Liver (tissue), 3 donors: Measurements from ENCODE around the gene REXO1.
A peak's percentile ranks its signal among the peaks of the same experiment; 100 is the strongest.

Experiments
- RAD21 ChIP-seq, 2 donors: IDR thresholded peaks; 2 replicates each; pipeline ENCODE4 v1.6.1; 2016; ENCODE audit warnings: antibody characterized with exemption in 2 of 2, mild to moderate bottlenecking in 2 of 2
- TAF1 ChIP-seq: conservative IDR thresholded peaks from 2 replicates; pipeline ENCODE4 v1.6.1; 2016; ENCODE audit warnings: antibody characterized with exemption, mild to moderate bottlenecking
- ZBTB33 ChIP-seq: IDR thresholded peaks from 2 replicates; pipeline ENCODE4 v1.6.1; 2016; ENCODE audit warnings: antibody characterized with exemption
- TF ChIP-seq, protein P1 (sequence below): fragments of 150-350 bp; IDR thresholded peaks from 2 replicates; pipeline ENCODE4 v1.5.1; 2017; ENCODE audit warnings: improper control_type of control experiment, low read depth, low read length; ENCODE audit not compliant: missing input control
- TF ChIP-seq, protein P2 (sequence below): IDR thresholded peaks from 2 replicates; pipeline ENCODE4 v1.6.1; 2016; ENCODE audit warnings: antibody characterized with exemption
- donor health status: healthy.
- donor health status: healthy.

GRCh38 chr19:1853295-1854038 is 5.2 kb upstream of the REXO1 start:
- TF ChIP-seq, protein P1, sequence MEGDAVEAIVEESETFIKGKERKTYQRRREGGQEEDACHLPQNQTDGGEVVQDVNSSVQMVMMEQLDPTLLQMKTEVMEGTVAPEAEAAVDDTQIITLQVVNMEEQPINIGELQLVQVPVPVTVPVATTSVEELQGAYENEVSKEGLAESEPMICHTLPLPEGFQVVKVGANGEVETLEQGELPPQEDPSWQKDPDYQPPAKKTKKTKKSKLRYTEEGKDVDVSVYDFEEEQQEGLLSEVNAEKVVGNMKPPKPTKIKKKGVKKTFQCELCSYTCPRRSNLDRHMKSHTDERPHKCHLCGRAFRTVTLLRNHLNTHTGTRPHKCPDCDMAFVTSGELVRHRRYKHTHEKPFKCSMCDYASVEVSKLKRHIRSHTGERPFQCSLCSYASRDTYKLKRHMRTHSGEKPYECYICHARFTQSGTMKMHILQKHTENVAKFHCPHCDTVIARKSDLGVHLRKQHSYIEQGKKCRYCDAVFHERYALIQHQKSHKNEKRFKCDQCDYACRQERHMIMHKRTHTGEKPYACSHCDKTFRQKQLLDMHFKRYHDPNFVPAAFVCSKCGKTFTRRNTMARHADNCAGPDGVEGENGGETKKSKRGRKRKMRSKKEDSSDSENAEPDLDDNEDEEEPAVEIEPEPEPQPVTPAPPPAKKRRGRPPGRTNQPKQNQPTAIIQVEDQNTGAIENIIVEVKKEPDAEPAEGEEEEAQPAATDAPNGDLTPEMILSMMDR = peak; percentile 90
- no peak for TF ChIP-seq ZBTB33
- TF ChIP-seq TAF1 = no peak
- peak; percentile 57 to 80 for TF ChIP-seq RAD21 (IDR thresholded peaks at IDR 0.05)
- TF ChIP-seq, protein P2, sequence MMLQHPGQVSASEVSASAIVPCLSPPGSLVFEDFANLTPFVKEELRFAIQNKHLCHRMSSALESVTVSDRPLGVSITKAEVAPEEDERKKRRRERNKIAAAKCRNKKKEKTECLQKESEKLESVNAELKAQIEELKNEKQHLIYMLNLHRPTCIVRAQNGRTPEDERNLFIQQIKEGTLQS = no peak
